Neural cell (in vitro differentiated cells): ENCODE measurements around the gene LRRD1.

Source experiments
- EZH2 ChIP-seq: fragments of 200-600, 300-800 bp; shearing (Covaris generic), sonication (generic); IDR thresholded peaks from 2 replicates; pipeline ENCODE4 v1.6.1; 2014; ENCODE audit warnings: antibody characterized with exemption, low read length, borderline replicate concordance, mild to moderate bottlenecking; ENCODE audit not compliant: insufficient read depth, poor library complexity, severe bottlenecking
- MXI1 ChIP-seq: fragments of 450-650 bp; conservative IDR thresholded peaks from 2 replicates; pipeline ENCODE4 v1.6.1; 2014; ENCODE audit warnings: antibody characterized with exemption, mild to moderate bottlenecking; ENCODE audit not compliant: poor library complexity, severe bottlenecking
- POLR2AphosphoS5 ChIP-seq: IDR thresholded peaks from 2 replicates; pipeline ENCODE4 v1.6.1; 2012
- RAD21 ChIP-seq: fragments of 450-650 bp; conservative IDR thresholded peaks from 2 replicates; pipeline ENCODE4 v1.6.1; 2014; ENCODE audit warnings: antibody characterized with exemption, mild to moderate bottlenecking, moderate library complexity
- SMC3 ChIP-seq: fragments of 450-650 bp; conservative IDR thresholded peaks from 2 replicates; pipeline ENCODE4 v1.6.1; 2014; ENCODE audit warnings: antibody characterized with exemption, mild to moderate bottlenecking, moderate library complexity; ENCODE audit not compliant: poor library complexity
- TAF1 ChIP-seq: IDR thresholded peaks from 2 replicates; pipeline ENCODE4 v1.6.1; 2012; ENCODE audit warnings: low read depth
- TF ChIP-seq, protein P1 (sequence below): fragments of 450-650 bp; IDR thresholded peaks from 2 replicates; pipeline ENCODE4 v1.5.1; 2014; ENCODE audit warnings: antibody characterized with exemption, mild to moderate bottlenecking, moderate library complexity; ENCODE audit not compliant: poor library complexity, severe bottlenecking

DNA sequence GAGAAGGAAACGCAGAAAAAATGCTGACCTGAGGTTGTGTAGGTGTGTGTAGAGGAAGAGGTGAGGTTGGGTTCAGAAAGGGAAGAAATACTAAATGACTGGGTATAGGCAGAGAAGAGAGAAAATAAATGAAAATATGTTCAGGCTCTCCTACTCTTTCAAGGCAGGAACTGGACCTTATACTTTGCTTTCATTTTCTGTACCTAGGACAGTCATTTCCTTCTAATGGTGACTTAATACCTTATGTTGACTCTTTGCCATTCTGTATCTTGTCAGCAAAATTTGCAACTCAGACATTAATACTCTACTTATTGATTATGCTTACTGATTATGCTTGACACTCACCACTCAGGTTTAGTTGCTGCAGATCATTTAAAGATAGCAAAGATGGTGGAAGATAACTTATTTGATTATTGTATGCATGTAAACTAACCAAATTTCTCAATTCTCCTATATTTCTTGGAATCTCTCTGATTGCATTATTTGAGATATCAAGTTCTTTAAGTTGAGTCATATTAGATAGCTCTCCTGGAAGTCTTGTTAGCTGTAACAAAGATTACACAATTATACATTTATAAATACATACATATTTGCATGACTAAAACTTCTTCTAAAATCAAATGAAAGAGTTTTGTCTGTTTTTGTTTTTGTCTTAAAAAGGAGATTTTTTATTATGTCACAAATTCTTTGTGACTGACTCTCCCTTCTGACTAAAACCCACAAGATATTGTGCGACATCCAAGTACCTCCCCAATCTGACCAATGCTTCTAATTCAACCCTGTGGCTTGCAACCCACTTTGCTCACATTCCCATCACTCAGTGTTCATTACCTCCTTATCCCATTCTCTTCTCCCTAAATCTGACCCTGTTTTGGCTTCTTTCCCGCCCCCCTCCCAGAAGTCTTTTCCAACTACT, 20.0 kb downstream of the LRRD1 start:
- TF ChIP-seq RAD21 (no peak), MXI1 (no peak), POLR2AphosphoS5 (no peak), SMC3 (no peak), TAF1 (no peak), EZH2 (no peak)
- TF ChIP-seq, protein P1, sequence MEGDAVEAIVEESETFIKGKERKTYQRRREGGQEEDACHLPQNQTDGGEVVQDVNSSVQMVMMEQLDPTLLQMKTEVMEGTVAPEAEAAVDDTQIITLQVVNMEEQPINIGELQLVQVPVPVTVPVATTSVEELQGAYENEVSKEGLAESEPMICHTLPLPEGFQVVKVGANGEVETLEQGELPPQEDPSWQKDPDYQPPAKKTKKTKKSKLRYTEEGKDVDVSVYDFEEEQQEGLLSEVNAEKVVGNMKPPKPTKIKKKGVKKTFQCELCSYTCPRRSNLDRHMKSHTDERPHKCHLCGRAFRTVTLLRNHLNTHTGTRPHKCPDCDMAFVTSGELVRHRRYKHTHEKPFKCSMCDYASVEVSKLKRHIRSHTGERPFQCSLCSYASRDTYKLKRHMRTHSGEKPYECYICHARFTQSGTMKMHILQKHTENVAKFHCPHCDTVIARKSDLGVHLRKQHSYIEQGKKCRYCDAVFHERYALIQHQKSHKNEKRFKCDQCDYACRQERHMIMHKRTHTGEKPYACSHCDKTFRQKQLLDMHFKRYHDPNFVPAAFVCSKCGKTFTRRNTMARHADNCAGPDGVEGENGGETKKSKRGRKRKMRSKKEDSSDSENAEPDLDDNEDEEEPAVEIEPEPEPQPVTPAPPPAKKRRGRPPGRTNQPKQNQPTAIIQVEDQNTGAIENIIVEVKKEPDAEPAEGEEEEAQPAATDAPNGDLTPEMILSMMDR, result no peak
